GM18508 (cell line): ENCODE data around the gene HNRNPLL.
"Not testable (repeated sequence)": the region's sequence is repeated elsewhere in the genome, so short reads cannot be mapped to it uniquely, and the experiment has no call there.

Experiments
- ATAC-seq: cut with Tn5 transposase; IDR thresholded peaks from one replicate; pipeline ENCODE4 v1.9.1; 2021; ENCODE audit warnings: moderate number of reproducible peaks; ENCODE audit not compliant: insufficient read depth, unreplicated experiment

HNRNPLL gene

DNA sequence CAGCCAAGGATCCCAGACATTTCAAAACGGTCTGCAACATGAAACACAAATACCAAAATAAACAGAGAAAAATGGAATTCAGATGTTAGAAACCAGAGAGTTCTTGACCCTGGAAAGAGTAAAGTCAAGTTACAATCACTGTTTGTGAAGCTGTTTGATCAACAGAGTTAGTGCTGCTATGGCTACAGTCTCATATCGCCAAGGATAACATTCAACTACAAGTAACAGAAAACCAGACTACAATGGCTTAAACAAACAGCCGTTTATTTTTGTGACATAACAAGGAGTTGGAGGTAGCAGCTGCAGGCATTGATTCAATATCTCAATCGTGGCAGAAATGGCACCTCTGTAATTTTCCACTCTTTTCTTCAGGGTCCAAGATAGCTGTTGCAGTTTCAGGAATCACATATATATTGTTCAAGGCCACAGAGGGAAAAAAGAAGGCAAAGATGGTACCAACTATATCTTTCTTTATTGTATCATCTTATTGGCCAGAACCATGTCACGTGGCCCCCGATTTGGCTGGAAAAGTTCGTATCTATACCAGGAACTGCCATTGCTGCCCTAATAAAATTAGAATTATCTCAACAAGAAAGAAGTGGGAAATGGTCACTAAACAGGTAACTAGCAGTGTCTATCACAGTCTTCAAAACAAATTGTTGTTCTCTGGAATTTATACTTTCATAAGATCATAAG lies 17.7 kb upstream of the HNRNPLL start:
- no peak for ATAC-seq

DNA sequence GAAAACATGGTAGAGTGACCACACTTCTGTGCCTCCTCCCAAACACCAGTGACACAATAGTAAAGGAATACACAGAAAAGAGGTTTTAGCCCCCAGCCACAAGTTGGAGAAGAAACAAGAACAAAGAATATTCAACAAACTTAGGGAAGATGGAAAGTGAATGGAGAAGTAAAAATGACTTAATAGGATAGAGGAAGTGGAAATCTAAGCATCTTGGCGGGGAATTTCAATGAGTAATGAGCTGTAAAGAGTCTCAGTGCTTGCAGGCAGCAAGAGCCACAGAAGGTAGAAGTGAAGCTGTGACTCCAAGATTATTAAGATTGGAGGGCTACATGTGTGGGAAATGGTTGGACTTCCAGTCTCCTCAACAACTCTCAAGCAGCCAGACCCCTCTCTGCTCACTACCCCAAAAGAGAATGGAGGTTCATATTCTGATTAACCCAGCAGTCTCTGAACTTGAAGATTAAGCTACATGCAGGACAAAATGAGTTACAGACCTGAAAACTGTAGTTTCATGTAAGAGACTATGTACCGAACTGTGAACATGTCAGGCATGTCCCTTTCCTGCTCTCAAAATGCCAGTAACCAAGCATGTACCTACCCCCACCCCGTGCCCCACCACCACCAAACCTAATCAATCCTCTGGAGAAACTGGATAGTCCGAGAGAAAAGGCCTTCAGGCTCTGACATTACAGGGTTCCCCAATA lies 16.9 kb upstream of the HNRNPLL start:
- ATAC-seq, result no peak

DNA sequence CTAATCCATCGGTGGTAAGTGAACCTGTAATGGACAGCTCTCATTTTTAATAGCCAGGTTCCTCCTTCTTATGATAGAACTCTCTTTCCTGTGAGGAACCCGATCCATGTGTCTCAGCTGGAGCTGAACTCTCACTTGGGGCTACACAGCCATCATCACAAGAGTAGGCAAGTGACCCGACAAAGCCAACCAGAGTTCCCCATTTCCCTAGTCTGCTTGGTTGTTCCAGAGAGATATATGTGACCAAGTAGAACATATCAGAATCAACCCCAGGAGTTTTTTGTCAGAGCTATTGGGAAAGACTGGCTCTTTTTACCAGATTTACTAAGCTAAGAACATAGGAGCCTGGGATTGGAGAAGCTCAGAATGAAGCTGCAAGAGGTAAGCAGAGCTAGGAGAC lies 14.6 kb upstream of the HNRNPLL start:
- no peak for ATAC-seq

DNA sequence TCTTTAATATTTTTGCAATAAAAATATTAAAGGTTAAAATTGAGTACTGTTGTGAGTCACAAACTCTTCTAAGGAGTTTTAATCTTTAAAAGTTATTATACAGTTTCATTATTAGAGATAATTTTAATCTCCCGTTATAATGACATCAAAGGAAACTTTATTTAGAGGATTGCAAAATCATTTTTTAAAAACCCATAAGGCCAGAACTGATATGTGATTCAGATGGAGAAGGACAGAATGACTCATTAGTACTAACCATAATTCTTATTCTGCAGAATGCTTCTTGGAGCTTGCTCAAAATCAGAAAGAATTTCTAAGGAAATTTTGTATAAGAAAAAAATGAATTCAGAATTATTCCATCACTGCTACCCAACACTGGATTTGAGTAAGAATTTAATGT lies 12.5 kb upstream of the HNRNPLL start:
- no peak for ATAC-seq

DNA sequence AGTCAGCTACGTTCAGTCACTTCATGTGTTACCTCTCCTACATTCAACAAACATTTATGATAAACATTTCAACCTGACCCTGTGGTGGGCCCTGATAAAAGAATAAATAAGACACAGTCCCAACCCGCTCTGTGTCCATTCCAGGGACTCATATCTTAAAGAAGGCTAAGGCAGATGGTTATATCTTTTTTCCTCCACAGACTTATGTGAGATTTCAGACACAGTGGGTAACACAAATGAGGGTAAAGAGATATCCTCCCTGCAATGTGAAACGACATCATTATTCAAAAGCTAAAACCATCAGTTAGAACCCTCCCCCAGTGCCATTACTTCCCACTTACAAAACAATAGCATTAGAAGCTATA lies 11.1 kb upstream of the HNRNPLL start:
- no peak for ATAC-seq

DNA sequence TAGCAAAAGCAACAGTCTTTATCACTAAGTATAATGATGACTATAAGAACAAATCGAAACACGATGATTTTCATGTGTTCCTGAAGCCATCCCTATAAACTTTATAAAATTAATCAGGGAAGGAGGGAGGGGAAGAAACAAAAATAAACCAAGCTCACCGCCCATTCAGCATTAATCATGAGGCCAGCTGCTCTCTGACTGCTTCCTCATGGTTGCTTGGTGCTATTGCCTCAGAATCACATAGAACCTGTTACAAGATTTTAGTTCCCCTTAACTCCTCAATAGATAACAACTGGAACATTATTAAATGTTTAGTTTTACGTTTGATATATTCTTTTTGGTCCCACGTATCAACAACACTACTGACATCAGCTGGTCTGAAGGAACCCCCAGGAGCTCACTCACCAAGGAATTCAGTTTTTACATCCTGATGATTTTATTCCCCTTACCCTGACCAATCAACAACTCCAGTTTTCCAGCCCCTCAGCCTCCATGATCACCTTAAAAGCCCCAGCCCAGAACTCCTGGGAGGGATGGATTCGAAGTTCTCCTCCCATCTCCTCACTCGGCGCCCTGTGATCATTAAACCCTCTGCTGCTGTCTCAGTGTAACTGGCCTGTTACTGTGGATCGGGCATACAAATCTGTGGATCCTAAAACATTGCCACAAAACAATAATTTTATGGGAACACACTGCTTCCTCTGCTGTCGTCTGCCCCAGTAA lies 10.6 kb upstream of the HNRNPLL start:
- ATAC-seq, result no peak

DNA sequence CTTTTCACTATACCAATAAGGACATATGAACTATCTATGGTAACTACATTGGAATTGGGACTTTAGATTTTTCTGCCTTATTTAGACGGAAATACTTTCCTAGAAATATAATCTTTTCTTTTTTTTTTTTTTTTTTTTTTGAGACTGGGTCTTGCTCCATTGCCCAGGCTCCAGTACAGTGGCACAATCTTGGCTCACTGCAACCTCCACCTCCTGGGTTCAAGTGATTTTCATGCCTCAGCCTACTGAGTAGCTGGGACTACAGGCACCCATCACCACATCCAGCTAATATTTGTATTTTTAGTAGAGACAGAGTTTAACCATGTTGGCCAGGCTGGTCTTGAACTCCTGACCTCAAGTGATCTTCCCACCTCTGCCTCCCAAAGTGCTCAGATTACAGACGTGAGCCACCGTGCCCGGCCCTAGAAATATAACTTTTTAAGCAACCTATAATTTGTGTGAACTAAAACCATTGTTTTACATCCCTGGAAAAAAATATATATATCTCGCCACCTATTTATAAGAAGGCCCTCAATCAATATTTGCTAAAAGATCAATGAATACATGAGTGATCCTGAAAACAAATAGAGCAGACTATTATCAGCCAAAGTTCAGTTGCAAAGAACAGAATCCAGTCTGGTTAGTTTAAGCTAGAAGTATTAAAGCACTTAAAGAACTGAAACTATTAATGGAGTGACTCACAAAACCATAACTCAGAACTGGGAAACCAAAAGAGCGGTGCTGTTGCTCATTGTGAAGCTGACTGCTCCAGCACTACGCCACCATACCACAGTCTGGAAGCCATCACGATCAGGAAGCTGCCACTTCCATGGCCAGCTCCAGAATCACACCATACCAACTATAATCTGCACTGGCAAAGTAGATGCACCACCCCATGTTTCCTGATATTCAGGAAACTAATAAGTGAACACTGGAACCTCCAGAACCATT lies 8.4 kb upstream of the HNRNPLL start:
- ATAC-seq, result peak; percentile 51

DNA sequence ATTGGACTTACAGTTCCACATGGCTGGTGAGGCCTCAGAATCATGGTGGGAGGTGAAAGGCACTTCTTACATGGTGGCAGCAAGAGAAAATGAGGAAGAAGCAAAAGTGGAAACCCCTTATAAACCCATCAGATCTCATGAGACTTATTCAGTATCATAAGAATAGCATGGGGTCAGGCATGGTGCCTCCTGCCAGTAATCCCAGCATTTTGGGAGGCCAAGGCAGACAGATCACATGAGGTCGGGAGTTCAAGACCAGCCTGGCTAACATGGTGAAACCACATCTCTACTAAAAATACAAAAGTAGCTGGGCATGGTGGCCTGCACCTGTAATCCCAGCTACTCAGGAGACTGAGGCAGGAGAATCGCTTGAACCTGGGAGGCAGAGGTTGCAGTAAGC lies 6.5 kb upstream of the HNRNPLL start:
- not testable (repeated sequence) for ATAC-seq

DNA sequence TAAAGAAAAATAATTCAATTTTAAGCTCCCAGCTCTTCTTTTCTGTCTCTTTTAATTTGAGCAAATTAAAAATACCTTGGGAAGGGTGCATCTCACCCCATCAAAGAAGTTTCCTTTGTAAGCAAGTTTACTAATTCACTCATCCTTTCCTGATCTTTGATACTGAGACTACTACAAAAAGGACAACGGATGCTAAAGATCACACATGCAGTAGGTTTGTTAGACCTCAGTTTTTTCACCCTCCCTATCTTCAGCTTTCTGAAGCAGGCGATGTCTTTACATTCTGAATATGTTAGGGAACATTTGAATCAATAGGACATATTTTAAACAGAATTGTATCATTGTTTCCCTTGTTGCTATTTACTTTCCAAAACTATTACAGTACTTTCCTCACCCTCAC lies 6.0 kb upstream of the HNRNPLL start:
- ATAC-seq, result no peak

DNA sequence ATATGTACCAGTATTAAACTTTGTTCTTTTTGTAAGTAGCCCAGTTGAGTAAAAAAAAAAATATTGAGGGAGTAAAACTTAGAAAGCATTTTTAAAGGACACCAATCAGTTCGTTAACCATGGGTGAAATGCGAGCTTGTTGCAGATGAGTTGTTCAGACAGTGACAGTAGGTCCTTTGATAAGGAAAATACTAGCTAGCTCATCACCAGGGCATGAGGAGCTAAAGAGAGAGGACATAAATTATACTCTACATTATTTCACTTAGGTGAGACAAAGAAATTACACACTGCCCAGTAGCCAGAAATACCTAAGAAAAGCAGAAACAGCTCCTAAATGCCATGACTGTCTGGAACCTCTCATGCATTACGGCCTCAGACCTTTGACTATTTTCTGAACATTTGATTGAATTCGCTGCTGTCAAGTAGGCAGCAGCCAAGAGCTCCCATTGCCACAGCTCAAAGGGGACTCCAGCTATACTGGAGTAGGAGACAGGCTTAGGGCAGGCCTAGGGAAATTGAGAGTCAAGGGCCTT lies 2.6 kb upstream of the HNRNPLL start:
- no peak for ATAC-seq

DNA sequence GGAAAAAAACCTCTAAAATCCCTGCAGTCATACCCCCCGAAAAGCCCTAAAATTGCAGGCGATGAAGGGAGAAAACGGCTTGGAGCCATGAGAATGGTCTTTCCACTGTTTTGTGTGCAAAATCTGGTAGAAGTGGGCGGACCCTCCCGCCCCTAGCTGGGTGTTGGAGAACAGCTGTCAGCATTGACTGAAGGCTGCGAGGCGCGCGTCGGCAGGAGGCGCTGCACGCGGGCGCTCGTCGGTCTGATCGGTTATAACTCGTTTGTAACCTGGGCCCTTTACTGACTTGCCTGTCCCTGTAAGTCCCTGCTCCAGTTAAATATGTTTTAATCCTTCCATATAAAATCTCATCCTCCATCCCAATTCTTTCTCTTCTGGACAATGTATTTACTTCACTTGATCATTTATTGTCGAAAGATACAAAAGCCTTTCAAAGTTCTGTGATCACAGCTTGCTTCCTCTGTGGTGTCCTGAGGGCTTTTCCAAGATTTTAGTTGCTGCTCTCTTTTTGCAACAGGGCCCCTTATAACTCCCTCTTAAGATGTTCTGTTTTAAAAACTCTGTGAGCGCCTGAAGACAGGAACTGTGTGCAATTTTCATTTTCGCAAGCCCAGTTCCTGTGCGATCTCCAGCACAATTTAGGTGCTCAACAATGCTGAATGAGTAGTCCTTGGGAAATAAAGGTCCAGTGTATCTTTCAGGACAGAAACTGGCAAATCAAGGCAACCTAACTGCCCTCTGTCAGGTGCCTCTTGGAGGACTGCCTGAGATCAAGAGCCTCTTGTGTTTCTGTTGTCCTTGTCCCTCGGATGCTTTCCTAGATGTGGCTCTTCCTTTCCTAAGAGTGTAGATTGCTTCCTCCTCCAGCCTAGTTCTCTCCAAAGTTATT lies 918 bp upstream of the HNRNPLL start:
- no peak for ATAC-seq

DNA sequence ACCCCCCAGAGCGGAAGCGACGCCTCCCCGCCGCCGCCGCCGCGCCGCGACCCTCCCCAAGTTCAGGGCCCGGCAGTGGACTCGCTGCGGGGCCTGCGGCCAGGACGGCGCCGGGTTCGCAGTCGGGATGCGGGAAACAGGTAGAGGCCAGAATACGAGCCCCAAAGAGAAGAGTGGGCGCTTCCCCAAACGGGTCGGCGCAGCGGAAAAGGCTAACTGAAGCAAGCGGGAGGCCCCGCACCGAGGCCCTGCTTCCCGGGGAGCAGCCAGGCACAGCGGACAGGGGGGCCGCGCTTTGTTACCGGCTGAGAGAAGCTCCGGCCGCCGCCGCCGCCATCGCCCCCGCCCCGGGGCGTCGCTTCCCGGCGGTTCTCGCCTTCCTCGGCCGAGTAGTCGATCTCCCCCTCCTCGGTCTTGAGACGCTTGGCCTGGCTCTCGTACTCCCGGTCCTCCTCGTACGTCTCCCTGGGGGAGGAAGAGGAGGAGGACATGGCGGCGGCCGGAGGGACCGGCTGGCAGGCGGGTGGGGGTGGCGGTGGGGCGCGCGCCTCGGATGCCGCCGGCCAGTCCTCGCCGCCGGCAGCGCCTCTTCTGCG lies 494 bp downstream of the HNRNPLL start:
- ATAC-seq, result no peak

DNA sequence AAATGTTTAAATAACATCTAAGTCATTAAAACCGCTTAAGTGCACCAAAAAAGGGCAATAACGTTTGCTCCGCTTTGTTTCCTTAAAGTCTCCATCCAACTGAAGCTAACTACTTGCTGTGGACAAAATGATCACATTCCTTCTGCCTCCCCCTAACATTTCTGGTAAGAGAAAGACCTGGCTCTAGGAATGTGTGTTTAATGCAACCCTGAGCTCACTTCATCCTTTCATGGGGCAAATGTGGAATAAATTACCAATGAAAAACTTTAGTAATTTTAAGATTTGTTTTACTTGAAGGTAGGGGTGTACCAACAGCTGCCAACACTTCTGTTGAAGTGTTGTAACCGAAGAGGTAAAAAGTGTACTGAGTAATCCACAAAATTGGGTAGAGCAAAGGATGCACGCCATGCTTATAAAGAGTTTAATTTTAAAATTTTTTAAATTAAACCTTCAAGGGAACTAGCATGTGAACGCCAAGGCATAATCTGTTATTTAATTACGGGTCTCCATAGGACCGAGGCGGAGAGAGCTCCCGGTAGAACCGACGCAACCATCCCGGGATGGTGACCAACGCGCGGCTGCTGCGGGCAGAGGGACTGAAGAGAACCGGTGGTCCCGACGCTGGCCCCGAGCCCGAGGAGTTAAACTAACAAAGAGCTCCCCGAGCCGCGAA lies 1.1 kb downstream of the HNRNPLL start:
- ATAC-seq, result no peak

DNA sequence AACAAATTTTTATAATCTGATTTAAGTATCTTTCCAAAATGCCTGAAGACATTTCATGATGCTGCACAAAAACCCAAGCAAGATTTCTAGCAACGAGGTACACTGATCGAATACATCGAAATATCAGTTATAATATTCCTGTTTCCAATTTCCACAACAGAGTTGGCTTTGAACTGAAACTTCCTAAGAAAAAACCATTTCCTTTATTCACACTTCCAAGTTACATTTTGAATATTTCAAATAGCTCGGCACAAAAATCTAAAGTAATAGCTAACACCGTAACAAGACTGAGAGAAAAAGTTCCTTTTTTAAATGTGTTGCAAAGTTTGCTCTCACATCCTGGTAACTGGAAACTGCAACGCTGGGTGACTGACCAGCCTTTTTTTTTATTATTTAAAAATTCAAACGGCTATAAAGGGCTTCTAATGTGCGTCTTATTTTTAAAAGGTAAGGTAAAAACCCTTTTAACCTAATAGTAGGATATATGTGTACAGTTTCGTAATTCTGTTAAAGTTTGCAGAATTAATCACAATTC lies 1.7 kb downstream of the HNRNPLL start:
- ATAC-seq, result no peak

DNA sequence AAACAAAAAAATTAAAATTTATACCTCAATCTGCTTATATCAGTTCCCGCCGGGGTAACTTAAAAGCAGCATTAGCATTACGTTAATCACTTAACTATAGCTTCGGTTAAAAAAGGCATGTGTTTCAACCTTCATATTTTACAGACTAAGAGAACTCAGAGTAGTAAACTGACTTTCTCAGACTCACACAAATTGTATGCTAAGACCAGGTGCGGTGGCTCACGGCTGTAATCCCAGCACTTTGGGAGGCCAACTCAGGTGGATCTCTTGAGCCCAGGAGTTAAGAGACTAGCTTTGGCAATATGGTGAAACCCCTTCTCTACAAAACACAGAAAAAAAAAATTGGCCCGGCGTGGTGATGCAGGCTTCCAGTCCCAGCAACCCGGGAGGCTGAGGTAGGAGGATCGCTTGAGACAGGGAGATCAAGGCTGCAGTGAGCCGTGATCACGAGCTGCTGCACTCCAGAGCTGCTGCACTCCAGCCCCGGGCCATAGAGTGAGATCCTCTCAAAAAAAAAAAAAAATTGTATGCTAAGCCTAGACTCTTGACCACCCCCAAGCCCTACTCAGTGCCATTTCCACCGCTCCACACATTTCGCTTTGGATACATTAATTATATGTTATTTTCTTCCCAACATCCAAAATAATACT lies 2.4 kb downstream of the HNRNPLL start:
- ATAC-seq, result no peak

DNA sequence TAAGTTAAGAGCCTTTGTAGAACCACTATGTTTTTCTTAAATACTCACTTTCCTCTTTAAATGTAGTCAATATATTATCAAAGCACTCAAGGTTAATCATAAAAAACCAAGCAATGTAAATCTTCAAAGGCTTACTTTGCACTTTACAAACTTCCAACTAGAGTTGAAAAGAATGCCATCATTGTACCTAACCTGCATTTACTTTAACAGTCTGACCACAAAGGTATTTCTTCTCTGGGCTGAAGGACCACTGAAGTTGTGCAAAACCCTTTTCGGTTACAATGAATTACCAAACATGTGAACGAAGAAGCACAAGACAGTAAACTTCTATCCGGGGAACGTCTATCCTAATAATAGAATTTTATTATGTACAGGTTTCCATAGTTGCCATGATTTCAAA lies 3.0 kb downstream of the HNRNPLL start:
- ATAC-seq, result no peak

DNA sequence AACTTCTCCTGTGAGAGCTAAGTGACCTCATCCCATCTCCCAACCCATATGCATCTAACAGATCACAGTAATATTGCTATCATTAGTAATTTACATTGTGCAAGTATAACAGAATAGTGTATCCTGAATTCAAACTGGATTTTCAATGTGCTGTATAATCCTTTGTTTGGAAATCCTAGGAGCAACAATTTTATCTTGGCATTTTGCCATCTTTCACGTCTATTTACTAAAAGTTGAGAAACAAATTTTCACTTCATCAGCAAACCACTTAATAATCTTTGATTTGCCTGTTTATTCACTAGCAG lies 3.8 kb downstream of the HNRNPLL start:
- no peak for ATAC-seq
